M059J (cell line): Measurements from ENCODE around the gene DUOXA2. TPM values are rescaled to one million over a fixed set of nuclear protein-coding genes. Genes with fewer than 3 reads are reported as not detected.
A peak's percentile ranks its signal among the peaks of the same experiment; 100 is the strongest.

Experiments used
- DNase-seq: peaks from one replicate; pipeline ENCODE4 v3.0.0-alpha.2; 2012; ENCODE audit warnings: low read depth
- total RNA-seq: library from RNA; depleted of rRNA; stranded (reverse); fragments of >200 nt; shearing (Covaris generic); gene quantifications from 2 replicates; pipeline ENCODE4 v1.2.3, GENCODE V29; 2014; rRNA removed

The DUOXA2 gene
- total RNA-seq, 1 experiment from 2014 or later, result 0.05 TPM

GRCh38 chr15:45162771-45163507, 48.8 kb downstream of the DUOXA2 start:
- DNase-seq, result peak; percentile 75

GRCh38 chr15:45163508-45163856, 49.4 kb downstream of the DUOXA2 start:
- no peak for DNase-seq

- no peak for DNase-seq
These were observed 50.8 kb downstream of the DUOXA2 start for GRCh38 chr15:45164914-45165313.

GRCh38 chr15:45165536-45165935, 51.4 kb downstream of the DUOXA2 start:
- no peak for DNase-seq

- DNase-seq, result peak; percentile 81
These were observed 52.9 kb downstream of the DUOXA2 start for GRCh38 chr15:45166834-45167630.

- DNase-seq, result no peak
These were observed 53.6 kb downstream of the DUOXA2 start for GRCh38 chr15:45167631-45168205.

Other genes with a start within 250 kb of the DUOXA2 start
- not detected in 2 replicates for gene TERB2, start 157.6 kb upstream of the DUOXA2 start, total RNA-seq
- gene SORD, start 91.1 kb upstream of the DUOXA2 start, total RNA-seq, result 11.1 and 22.0 TPM in 2 replicates
- gene DUOX2, start 154 bp upstream of the DUOXA2 start, total RNA-seq, result not detected in 2 replicates
- not detected in 2 replicates for gene DUOXA1, start 15.6 kb downstream of the DUOXA2 start, total RNA-seq
- not detected in 2 replicates for gene DUOX1, start 15.7 kb downstream of the DUOXA2 start, total RNA-seq
- gene SHF, start 73.6 kb downstream of the DUOXA2 start, total RNA-seq, result 0.96 and 1.5 TPM in 2 replicates
- gene SLC28A2, start 137.9 kb downstream of the DUOXA2 start, total RNA-seq, result not detected in 2 replicates